ENCODE results near the gene IGF2BP2.

GRCh38 chr3:185739264-185739701 lies 85.6 kb downstream of the IGF2BP2 start:
- TF ChIP-seq CTCF (IDR thresholded peaks at IDR 0.05) (no peak), POLR2A (IDR thresholded peaks at IDR 0.05) (no peak), POLR2AphosphoS5 (IDR thresholded peaks at IDR 0.05; ENCODE audit: insufficient read depth in 1 of 2, low read depth in 1 of 2) (no peak)
